Smooth muscle cell of the pulmonary artery (primary cell): ENCODE results near the gene NR4A3. TPM values are rescaled to one million over a fixed set of nuclear protein-coding genes. Genes with fewer than 3 reads are reported as not detected.

Experiments used
- total RNA-seq: library from RNA; depleted of rRNA; stranded (reverse); fragments of >200 nt; gene quantifications from 2 replicates; pipeline ENCODE4 v1.2.3, GENCODE V29; 2014

NR4A3 gene
- 2.2 and 8.9 TPM in 2 replicates for total RNA-seq

DNA sequence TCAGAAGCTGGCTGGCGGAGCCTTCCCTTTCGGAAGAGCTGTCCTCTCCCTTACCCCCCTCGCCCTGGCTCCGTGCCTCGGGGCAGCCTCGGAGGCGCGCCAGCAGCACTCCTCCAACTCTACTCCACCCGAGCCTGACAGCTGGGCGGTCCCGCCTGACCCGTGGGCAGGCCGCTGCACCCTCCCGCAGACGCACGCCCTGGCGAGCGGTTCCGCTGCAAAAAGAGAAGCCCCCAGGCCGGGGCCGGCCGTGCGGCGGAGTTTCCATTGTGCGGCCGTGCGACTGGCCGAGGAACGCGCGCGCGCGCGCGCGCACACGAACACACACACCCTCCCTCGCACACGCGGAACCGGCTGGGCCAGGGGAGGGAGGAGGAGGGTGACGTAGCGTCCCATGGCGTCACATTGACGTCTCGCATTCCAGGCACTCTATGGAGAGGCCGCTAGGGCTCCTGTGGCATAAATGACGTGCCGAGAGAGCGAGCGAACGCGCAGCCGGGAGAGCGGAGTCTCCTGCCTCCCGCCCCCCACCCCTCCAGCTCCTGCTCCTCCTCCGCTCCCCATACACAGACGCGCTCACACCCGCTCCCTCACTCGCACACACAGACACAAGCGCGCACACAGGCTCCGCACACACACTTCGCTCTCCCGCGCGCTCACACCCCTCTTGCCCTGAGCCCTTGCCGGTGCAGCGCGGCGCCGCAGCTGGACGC lies at the start of gene NR4A3:
Gene NR4A3, plus strand, starts transcription at position 490 of the 713 bp plus-strand sequence. CDS start 6,158 bp downstream, outside the sequence.

GRCh38 chr9:99906403-99907207 lies 84.9 kb downstream of the NR4A3 start, which contains the start of gene STX17:
STX17 (plus strand) TSS chr9:99906654; CDS start chr9:99915240, 8,586 bp downstream.

Other genes starting within 250 kb of the NR4A3 start
- gene STX17, start 84.8 kb downstream of the NR4A3 start, total RNA-seq: 17.6 and 25.0 TPM in 2 replicates